ENCODE results near the gene MYL2.

Gene MYL2

DNA sequence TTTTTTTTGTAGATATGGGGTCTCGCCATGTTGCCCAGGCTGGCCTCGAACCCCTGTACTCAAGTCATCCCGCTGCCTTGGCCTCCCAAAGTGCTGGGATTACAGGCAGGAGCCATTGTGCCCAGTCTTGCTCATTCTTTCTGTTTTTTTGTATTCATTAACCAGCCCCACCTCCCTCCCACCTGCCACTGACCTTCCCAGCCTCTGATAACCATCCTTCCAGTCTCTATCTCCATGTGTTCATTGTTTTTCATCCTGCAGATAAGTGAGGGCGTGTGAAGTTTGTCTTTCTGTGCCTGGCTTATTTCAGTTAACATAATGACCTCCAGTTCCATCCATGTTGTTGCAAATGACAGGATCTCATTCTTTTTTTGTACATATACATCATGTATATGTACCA is 19.0 kb downstream of the MYL2 start:
- in situ Hi-C loops (cut with MboI; ENCODE audit: low sequenced_read_pairs): no loop called here

DNA sequence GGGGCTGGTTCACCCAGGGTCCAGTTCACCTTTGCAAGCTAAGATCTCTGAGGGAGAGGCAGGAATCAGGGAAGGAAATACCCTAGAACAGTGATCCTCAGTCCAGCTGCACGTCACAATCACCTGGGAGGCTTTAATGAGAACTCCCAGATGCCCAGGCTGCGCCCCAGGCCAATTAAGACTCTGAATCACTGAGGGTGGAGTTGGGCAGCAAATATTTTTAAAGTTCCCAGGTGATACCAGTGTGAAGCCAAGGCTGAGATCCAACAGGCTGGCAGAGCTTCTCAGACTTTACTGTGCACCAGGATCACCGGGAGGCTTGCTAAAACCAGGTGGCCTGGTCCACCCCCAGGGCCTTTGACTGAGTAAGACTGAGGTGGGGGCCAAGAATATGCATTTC is 23.8 kb downstream of the MYL2 start:
- in situ Hi-C loops (cut with MboI; ENCODE audit: low sequenced_read_pairs): no loop called here

DNA sequence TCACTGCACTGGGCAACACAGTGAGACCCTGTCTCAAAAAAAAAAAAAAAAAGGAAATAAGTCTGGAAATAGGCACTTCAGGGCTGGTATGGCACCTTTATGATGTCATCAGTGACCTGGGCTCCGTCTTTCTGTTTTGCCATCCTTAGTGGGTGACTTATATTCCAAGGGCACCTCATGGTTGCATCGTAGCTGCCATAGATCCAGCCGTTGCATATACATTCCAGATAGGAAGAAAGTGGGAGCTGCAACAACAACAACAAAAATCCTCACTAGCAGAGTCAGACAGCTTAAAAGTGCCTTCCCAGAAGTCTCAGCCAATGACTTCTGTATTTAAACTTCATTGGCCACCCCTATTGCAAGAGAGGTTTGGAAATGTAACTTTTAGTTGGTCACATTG is 26.4 kb downstream of the MYL2 start:
- in situ Hi-C loops (cut with MboI; ENCODE audit: low sequenced_read_pairs): no loop called here

DNA sequence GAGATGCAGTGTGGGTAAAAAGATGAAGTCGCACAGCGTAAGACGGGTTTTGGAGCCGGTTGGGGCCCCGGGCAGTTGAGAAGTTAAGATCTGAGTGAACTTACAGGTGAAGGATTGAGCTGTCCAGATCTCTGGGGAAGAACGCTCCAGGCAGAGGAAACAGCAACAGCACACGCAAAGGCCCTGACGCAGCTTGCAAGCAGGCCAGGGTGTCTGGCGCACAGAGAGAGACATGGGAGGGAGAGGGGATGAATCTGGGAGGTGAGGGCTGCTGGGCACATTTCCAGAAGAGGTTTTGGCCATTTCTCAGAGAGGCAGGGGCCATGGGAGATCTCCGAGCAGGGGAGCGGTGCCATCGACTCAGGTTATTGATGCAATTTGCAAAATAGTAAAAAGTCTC is 31.0 kb downstream of the MYL2 start:
- in situ Hi-C loops (cut with MboI; ENCODE audit: low sequenced_read_pairs): no loop called here

DNA sequence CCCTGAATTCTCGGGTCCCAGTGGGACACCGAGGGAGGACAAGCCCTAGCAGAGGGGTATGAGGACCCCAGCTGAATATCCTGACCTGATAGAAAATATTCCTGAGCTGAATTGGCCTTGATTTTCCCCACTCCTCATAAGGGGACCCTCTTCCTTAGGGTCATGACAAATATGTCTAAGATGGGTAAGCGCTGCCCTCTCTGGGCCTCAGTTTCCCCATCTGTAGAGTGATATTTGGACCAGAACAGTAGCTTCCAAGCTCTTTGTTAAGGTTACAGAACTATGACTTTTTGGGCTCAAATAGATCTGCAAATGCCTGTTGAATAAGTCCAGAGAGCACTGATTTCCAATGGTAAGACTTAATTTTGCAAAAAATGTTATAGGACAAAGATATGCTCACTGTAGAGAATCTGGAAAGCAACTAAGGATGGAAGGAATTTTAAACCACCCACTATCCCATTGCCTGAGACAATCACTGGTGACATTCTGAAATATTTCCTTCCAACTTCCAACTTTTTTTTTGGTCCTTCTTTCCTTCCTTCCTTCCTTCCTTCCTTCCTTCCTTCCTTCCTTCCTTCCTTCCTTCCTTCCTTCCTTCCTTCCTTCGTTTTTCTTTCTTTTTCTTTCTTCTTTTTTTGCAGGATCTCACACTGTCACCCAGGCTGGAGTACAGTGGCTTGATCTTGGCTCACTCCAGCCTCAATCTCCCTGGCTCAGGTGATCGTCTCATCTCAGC is 32.0 kb downstream of the MYL2 start:
- in situ Hi-C loops (cut with MboI; ENCODE audit: low sequenced_read_pairs): no loop called here

DNA sequence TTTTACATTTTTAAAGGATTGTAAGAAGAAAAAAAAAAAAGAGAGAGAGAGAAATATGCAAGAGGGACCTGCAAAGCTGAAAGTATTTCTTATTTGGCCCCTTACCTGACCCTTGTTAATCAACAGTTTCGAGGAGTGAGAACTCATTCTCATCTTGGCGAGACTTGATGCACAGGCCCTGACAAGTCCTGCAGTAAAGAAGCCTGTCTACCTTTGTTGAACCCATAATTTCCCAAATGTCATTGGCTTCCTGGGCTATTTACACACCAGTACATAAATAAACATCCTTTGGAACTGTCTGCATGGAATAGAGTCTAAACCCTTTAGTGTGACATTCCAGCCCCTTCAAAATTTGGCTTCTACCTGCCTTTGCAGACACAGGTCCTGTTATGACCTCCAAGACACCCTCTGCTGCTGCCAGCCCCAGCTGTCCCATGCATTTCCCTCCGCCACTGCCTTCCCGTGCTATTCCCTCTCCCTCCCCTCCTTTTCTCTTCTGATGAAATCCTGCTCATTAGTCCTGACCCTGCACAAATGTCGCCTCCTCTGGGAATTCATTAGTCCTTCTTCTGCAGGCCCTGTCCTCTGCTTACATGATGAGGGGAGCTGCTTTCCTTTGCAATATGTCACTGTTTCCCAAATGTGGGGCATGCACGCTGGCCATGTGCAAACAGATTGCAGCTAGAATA is 35.1 kb downstream of the MYL2 start:
- in situ Hi-C loops (cut with MboI; ENCODE audit: low sequenced_read_pairs): no loop called here

DNA sequence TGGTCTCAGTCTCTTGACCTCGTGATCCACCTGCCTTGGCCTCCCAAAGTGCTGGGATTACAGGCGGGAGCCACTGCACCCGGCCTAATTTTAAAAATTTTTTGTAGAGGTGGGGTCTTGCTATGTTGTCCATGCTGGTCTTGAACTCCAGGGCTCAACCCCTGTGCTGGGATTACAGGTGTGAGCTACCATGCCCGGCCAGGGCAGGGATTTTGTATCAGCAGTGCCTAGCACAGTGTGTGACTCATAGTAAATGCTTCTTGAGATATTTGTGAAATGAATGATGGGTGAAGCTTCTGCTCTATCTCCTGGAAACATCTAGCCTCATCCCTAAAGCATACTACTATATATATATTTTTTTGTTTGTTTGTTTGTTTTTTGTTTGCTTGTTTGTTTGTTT is 37.1 kb downstream of the MYL2 start:
- in situ Hi-C loops (cut with MboI; ENCODE audit: low sequenced_read_pairs): no loop called here

DNA sequence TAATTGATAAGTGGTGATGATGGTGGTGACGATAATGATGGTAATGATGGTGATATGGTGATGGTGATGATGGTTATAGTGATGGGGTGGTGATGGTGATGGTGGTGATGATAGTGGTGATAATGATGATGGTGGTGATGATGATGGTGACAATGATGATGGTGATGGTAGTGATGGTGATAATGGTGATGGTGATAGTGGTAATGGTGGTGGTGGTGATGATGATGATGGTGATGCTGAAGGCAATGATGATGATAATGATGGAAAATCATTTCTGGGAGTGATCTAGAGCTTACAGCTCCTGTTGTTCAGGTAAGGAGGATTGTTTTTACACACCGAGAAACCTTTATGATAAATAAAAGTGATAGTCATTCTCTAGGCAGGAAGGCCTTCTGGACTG is 39.7 kb downstream of the MYL2 start:
- in situ Hi-C loops (cut with MboI; ENCODE audit: low sequenced_read_pairs): no loop called here

DNA sequence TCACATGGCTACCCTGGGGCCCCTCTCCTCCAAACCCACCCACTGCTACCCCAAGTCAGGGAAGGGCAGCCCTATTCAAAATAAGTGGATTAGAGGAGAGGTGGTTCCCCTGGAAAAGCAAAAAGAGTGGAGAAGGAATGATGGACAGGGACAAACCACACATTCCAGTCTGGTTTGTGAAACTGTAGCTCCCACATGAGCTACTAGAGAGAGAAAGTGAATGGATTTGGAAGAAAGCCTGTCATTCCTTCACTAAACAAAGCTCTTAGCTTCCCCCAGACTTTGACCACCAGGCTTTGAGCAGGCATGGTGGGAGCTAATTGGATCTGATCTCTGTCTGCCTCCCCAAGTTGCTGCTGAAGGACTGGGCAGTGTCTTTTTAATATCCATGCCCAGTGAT is 45.6 kb downstream of the MYL2 start:
- in situ Hi-C loops (cut with MboI; ENCODE audit: low sequenced_read_pairs): no loop called here

DNA sequence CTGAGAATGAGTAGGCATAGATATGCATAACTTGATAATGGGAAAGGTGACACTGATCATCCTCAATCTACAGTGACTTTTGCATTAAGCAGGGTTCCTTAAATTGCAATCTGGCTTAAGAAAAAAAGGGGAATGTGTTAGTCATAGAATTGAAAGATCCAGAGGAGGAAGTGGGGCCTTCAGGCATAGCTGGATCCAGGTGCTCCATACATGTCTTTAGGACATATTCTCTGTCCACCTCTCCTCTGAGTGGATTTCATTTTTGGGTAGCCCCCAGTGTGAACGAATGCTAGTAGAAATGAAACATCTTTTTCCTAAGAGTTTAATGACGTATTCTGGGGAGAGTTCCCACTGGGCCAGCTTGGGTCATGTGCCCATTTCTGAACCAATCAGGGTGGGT is 46.0 kb downstream of the MYL2 start:
- in situ Hi-C loops (cut with MboI; ENCODE audit: low sequenced_read_pairs): no loop called here

DNA sequence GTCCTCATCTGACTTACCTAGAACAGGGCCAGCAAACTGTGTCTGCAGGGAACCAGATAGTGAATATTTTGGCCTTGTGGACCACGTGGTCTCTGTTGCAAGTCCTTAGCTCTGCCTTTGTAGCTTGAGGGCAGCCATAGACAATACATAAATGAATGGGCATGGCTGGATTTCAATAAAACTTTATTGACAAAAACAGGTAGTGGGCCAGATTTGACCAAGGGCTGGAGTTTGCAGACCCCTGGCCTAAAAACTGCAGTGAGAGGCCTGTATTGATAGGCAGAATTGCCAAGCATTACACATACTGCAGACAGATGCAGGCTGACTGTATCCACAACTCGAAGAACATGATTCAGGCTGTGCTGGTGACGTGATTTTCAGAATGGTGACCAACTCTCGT is 48.3 kb downstream of the MYL2 start:
- in situ Hi-C loops (cut with MboI; ENCODE audit: low sequenced_read_pairs): no loop called here

DNA sequence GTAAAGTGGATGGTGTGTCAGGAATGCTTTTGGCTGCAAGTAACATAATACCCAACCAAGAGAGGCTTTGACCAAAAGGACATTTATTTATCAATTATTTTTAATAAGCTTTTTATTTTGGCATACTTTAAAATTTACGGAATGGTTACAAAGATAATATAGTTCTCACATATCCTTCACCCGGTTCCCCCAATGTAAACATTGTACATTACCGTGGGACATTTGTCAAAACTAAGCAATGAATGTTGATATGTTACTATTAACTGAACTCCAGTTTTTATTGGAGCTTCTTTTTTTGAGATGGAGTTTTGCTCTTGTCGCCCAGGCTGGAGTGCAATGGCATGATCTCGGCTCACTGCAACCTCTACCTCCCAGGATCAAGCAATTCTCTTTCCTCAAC is 50.6 kb downstream of the MYL2 start:
- in situ Hi-C loops (cut with MboI; ENCODE audit: low sequenced_read_pairs): no loop called here

DNA sequence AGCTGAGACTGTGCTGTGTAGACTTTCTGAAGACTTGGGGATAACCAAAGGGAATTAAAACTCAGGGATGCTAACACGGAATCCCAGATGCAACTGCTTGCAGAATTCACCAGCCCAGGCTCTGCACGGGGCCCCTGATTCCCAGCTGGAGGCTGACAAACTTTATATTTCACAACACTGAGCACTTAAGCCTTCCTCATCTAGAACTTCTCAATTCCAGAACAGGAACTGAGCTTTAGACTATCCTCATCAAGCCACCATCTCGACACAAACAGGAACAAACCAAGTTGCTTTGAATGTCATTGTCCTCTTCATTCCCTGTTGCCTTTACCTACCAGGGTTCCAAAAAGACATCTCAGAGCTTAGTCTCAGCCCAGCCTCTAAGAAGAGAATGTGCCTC is 51.4 kb downstream of the MYL2 start:
- in situ Hi-C loops (cut with MboI; ENCODE audit: low sequenced_read_pairs): no loop called here

DNA sequence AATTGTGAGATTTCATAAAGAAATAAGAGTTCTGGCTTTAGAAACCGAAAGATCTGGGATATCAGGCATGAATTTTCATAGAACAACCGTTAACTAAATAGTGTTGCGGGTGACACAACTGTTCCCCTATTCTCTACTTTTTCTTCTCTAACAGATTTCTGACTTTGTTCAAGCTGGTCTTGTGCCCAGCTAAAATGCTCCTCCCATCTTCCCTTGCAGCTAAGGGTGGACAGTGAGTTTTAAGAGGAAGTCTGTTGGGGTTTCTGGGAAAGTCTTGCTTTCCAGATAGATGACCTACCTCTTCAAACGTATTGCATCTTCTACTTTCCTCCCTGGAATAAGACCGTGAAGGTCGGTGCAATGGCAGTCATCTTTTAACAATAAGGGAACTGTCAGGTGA is 54.9 kb downstream of the MYL2 start:
- in situ Hi-C loops (cut with MboI; ENCODE audit: low sequenced_read_pairs): no loop called here

DNA sequence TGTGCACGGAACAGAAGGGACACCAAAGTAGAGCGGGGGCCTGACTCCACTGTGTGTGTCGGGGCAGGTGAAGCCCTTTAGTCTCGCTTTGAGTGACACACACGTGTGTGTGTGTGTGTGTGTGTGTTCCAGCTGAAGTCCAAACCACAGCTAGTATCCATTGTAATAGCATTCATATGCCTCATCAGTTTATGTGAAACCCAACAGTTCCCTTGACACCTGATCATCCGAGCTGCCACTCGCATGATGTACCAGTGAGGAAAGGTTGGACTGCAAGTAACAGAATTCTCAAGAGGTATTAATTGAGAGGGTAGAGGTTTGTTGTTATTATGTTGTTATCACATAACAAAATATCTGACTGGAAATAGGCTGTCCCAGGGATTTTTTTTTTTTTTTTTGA is 57.2 kb downstream of the MYL2 start:
- in situ Hi-C loops (cut with MboI; ENCODE audit: low sequenced_read_pairs): no loop called here

DNA sequence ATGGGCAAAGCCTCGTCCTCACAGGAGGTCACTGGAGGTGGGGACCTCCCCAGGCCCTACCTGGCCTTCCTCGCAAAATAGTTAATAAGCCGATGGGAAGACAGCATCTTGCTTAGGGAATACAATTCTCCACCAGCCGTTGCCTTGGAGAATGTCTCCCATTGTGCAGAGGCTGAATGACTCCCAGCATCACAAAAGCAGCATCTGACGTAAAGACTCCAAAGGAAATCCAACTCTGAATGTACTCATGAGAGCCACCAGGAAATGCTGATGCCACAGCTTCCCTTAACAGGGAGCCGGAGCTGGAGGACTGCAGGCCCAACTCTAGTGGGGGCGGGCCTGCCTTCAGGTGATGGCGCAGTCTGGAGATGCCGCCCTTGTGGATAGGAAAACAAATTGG is 58.0 kb downstream of the MYL2 start:
- in situ Hi-C loops (cut with MboI; ENCODE audit: low sequenced_read_pairs): no loop called here

DNA sequence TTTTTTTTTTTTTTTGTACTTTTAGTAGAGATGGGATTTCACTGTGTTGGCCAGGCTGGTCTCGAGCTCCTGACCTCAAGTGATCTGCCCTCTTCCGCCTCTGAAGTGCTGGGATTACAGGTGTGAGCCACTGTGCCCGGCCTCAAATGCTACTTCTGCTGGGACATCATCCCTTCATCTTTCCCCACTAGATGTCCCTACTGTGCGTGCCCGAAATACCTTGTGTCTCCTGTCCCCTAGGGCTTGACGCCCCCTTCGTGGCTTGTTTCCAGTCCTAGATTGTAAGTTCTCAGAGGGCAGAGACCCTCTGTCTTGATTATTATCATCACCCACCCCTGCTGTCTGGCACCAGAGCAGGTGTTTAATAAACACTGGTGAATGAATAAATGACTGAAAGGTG is 58.6 kb downstream of the MYL2 start:
- in situ Hi-C loops (cut with MboI; ENCODE audit: low sequenced_read_pairs): no loop called here

Data from HL-60/S4 treated with phorbol 12-myristate 13-acetate at 8.2 ng/mL for 4 days and 3 days (cell line).